ENCODE results near the gene ADNP2.

DNA sequence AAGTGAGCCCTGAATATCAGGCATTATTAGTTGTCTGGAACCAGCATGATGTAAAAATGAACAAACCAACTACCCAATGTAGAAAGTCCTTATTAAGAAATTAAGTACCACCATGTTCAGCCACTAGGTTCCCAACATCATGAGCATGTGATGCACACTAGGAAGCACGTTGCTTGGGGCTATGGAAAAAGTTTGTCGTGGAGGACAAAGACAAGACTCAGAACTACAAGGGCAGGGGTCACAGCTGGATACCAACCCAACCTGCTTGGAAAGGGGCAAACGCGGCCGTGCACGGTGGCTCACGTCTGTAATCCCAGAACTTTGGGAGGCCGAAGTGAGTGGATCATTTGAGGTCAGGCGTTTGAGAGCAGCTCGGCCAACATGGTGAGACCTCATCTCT, 64.0 kb downstream of the ADNP2 start:
- no peak for TF ChIP-seq POLR2A (IDR thresholded peaks at IDR 0.05)
- TF ChIP-seq, protein P1, sequence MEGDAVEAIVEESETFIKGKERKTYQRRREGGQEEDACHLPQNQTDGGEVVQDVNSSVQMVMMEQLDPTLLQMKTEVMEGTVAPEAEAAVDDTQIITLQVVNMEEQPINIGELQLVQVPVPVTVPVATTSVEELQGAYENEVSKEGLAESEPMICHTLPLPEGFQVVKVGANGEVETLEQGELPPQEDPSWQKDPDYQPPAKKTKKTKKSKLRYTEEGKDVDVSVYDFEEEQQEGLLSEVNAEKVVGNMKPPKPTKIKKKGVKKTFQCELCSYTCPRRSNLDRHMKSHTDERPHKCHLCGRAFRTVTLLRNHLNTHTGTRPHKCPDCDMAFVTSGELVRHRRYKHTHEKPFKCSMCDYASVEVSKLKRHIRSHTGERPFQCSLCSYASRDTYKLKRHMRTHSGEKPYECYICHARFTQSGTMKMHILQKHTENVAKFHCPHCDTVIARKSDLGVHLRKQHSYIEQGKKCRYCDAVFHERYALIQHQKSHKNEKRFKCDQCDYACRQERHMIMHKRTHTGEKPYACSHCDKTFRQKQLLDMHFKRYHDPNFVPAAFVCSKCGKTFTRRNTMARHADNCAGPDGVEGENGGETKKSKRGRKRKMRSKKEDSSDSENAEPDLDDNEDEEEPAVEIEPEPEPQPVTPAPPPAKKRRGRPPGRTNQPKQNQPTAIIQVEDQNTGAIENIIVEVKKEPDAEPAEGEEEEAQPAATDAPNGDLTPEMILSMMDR (IDR thresholded peaks at IDR 0.05) = no peak
